ENCODE measurements around the gene POMP. TPM values are rescaled to one million over a fixed set of nuclear protein-coding genes. Genes with fewer than 3 reads are reported as not detected.
"Not testable (repeated sequence)": the region's sequence is repeated elsewhere in the genome, so short reads cannot be mapped to it uniquely, and the experiment has no call there.

POMP gene
- total RNA-seq, 4 donors from 2014 or later, result 24.7 to 56.8 (median 44.0) TPM

DNA sequence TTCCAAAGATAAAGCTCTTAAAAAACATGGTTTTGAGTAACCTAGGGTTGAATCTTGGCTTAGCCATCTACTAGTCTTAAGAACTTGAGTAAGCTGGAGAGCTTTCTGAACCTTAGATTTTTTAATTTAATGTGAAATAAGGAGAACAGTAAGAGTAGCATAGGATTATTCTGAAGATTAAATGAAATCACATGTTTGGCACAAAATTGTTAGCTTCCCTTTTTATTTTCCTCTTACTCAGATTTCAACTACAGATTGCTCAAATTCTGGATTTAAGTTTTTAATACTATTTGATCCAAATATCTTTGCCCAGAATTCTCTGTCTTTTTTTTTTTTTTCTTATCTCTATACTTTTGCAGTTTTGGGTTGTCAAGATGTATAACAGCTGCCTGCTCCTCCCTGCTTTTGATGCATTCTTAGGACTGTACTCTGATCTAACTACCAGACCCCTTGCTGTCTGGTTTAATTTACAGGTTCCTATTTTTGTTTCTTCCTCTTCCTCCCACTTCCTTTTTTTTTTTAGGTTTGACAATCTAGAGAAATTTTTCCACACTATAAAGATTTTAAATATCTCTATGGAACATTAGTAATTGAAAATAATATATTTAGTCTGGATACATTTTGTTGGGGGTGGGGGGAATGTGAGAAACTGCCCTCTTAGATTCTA lies 12.3 kb downstream of the POMP start:
- Histone ChIP-seq H3K27ac (no peak overlapping the region), H3K36me3 (peaks cover 0 to 85% (median 39%) of the 10 kb centered on the region in 4 donors), H3K27me3 (no peaks in the 10 kb centered on the region), H3K4me1 (no peaks in the 10 kb centered on the region), H3K9me3 (no peaks in the 10 kb centered on the region), H3K4me3 (no peak overlapping the region)
- no peak for DNase-seq
- intact Hi-C loops (cut with DNase I; ENCODE audit: low total_unique reads), result no loop called here
- TF ChIP-seq POLR2A (IDR thresholded peaks at IDR 0.05), result no peak
- TF ChIP-seq POLR2AphosphoS5 (IDR thresholded peaks at IDR 0.05), result no peak
- no peak for TF ChIP-seq EP300 (IDR thresholded peaks at IDR 0.05; ENCODE audit: low read depth)
- TF ChIP-seq, protein P1, sequence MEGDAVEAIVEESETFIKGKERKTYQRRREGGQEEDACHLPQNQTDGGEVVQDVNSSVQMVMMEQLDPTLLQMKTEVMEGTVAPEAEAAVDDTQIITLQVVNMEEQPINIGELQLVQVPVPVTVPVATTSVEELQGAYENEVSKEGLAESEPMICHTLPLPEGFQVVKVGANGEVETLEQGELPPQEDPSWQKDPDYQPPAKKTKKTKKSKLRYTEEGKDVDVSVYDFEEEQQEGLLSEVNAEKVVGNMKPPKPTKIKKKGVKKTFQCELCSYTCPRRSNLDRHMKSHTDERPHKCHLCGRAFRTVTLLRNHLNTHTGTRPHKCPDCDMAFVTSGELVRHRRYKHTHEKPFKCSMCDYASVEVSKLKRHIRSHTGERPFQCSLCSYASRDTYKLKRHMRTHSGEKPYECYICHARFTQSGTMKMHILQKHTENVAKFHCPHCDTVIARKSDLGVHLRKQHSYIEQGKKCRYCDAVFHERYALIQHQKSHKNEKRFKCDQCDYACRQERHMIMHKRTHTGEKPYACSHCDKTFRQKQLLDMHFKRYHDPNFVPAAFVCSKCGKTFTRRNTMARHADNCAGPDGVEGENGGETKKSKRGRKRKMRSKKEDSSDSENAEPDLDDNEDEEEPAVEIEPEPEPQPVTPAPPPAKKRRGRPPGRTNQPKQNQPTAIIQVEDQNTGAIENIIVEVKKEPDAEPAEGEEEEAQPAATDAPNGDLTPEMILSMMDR (IDR thresholded peaks at IDR 0.05), result no peak
- in situ Hi-C loops (cut with MboI; ENCODE audit: low pct_ligation_motif_present in 1 of 4, low pct_unique_long_range_greater_than_20kb in 1 of 4, low sequenced_read_pairs in 3 of 4), result loop anchor here in 1 of 4 donors (10.0 kb wide), 1 partner anchor 124 kb away; no protein-coding TSS in a partner anchor

DNA sequence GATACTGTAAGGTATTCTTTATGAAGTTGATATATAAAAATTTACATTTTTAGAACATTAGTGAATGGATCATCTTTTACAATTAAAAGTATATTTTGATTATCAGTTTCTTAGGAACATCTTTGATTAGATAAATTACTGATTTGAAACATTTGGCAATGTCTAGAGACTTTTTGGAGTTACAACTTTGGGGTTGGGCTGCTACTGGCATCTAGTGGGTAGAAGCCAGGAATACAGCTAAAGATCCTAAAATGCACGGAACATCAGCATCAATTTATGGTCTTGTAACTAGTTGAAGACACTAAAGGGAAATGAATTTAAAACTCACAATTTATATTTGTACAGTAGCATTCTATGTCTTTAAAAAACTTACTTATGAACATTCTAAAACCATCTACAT lies 19.9 kb downstream of the POMP start:
- no peak overlapping the region for H3K4me3 ChIP-seq
- no peaks in the 10 kb centered on the region for H3K9me3 ChIP-seq
- TF ChIP-seq, protein P1 (IDR thresholded peaks at IDR 0.05), result no peak
- no peak for TF ChIP-seq POLR2AphosphoS5 (IDR thresholded peaks at IDR 0.05)
- TF ChIP-seq POLR2A (IDR thresholded peaks at IDR 0.05), result no peak
- TF ChIP-seq EP300 (IDR thresholded peaks at IDR 0.05; ENCODE audit: low read depth), result no peak
- WGBS, 2 donors (ENCODE audit: low coverage in 1 of 2), result 80 to 82% methylated on average over 1 of the region's 1 CpG
- intact Hi-C loops (cut with DNase I; ENCODE audit: low total_unique reads), result no loop called here
- no peaks in the 10 kb centered on the region for H3K4me1 ChIP-seq
- peaks cover 0 to 42% (median 13%) of the 10 kb centered on the region in 4 donors for H3K36me3 ChIP-seq
- no peak overlapping the region for H3K27ac ChIP-seq
- in situ Hi-C loops (cut with MboI; ENCODE audit: low pct_ligation_motif_present in 1 of 4, low pct_unique_long_range_greater_than_20kb in 1 of 4, low sequenced_read_pairs in 3 of 4), result loop anchor here in 1 of 4 donors (10.0 kb wide), 1 partner anchor 116 kb away; no protein-coding TSS in a partner anchor
- no peaks in the 10 kb centered on the region for H3K27me3 ChIP-seq
- no peak for DNase-seq

DNA sequence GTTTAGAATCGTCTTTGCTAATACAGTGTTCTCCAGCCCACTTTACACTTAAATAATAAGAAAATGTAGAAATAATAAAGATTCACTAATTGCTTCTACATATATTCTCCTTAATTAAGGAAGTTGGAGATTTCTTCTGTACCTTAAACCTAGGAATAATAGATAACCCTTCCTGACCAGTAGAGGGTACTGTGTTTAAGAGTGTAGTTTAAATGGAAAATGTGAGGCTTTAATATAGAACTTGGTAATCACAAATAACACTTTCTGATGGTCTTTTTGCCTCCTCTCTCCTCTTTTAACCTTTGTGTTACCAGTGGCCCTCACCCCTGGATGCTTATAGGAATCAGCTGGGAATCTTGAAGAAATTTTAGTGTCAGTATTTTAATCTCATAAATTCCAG lies 20.7 kb downstream of the POMP start:
- Histone ChIP-seq H3K4me3 (no peak overlapping the region), H3K27ac (no peak overlapping the region), H3K9me3 (no peaks in the 10 kb centered on the region), H3K27me3 (no peaks in the 10 kb centered on the region), H3K36me3 (peaks cover 0 to 36% (median 9%) of the 10 kb centered on the region in 4 donors), H3K4me1 (no peaks in the 10 kb centered on the region)
- no peak for DNase-seq
- intact Hi-C loops (cut with DNase I; ENCODE audit: low total_unique reads), result no loop called here
- WGBS, 2 donors (ENCODE audit: low coverage in 1 of 2), result 82 to 100% methylated on average over 1 of the region's 1 CpG
- in situ Hi-C loops (cut with MboI; ENCODE audit: low pct_ligation_motif_present in 1 of 4, low pct_unique_long_range_greater_than_20kb in 1 of 4, low sequenced_read_pairs in 3 of 4), result loop anchor here in 3 of 4 donors (10.0 kb wide), 1 partner anchor 115 kb away; no protein-coding TSS in a partner anchor
- TF ChIP-seq POLR2A (IDR thresholded peaks at IDR 0.05), result no peak
- TF ChIP-seq, protein P1 (IDR thresholded peaks at IDR 0.05), result peak; percentile 11 to 32 (median 28)

DNA sequence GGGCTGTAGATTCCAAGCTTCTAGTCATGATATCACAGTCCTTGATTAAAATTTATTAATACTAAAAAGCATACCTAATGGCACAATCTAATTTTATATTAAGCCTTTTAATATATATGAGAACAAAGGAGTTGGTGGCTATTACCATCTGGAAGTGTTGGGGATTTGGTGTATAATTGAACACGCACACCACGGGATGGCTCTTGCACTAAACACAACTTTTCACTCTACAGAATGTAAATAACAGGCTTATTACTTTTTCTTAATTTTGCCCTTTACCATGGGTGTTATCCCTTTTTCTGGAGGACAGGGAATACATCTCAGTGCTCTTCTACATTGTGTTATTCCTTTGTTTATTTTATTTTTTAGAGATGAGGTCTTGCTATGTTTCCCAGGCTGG lies 21.6 kb downstream of the POMP start:
- Histone ChIP-seq H3K9me3 (no peaks in the 10 kb centered on the region), H3K36me3 (peaks cover 0 to 27% (median 5%) of the 10 kb centered on the region in 4 donors), H3K4me3 (no peak overlapping the region), H3K27ac (no peak overlapping the region), H3K4me1 (no peaks in the 10 kb centered on the region), H3K27me3 (no peaks in the 10 kb centered on the region)
- 65 to 76% methylated on average over 2 of the region's 2 CpGs for WGBS, 2 donors (ENCODE audit: low coverage in 1 of 2)
- intact Hi-C loops (cut with DNase I; ENCODE audit: low total_unique reads), result no loop called here
- no peak for DNase-seq
- TF ChIP-seq POLR2AphosphoS5 (IDR thresholded peaks at IDR 0.05) (no peak), EP300 (IDR thresholded peaks at IDR 0.05; ENCODE audit: low read depth) (no peak), POLR2A (IDR thresholded peaks at IDR 0.05) (no peak)
- TF ChIP-seq, protein P1 (IDR thresholded peaks at IDR 0.05), result no peak
- in situ Hi-C loops (cut with MboI; ENCODE audit: low pct_ligation_motif_present in 1 of 4, low pct_unique_long_range_greater_than_20kb in 1 of 4, low sequenced_read_pairs in 3 of 4), result loop anchor here in 2 of 4 donors (10.0 kb wide), 1 partner anchor 114 kb away; no protein-coding TSS in a partner anchor

DNA sequence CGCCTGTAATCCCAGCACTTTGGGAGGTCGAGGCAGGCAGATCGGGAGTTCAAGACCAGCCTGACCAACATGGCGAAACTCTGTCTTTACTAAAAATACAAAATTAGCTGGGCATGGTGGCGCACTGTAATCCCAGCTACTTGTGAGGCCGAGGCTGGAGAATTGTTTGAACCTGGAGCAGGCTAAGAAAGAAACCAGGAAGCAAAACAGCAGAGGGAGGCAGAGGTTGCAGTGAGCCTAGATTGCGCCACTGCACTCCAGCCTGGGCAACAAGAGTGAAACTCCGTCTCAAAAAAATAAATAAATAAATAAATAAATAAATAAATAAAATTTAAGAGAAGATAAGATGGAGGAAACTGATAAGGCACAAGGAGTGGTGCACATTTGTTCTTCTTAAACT lies 24.2 kb downstream of the POMP start:
- H3K36me3 ChIP-seq; DNase-seq; H3K9me3 ChIP-seq; H3K4me1 ChIP-seq; intact Hi-C loops (cut with DNase I; ENCODE audit: low total_unique reads); H3K27ac ChIP-seq; H3K4me3 ChIP-seq; H3K27me3 ChIP-seq: not testable (repeated sequence)
- in situ Hi-C loops (cut with MboI; ENCODE audit: low pct_ligation_motif_present in 1 of 4, low pct_unique_long_range_greater_than_20kb in 1 of 4, low sequenced_read_pairs in 3 of 4), result loop anchor here in 2 of 4 donors (10.0 kb wide), 1 partner anchor 112 kb away; no protein-coding TSS in a partner anchor
- 86 to 88% methylated on average over 7 to 8 of the region's 8 CpGs for WGBS, 2 donors (ENCODE audit: low coverage in 1 of 2)
